ENCODE data around the gene GOLGA6B. TPM values are rescaled to one million over a fixed set of nuclear protein-coding genes. Genes with fewer than 3 reads are reported as not detected.
"Not testable (repeated sequence)": the region's sequence is repeated elsewhere in the genome, so short reads cannot be mapped to it uniquely, and the experiment has no call there.

GOLGA6B gene
- total and polyA plus RNA-seq, 4 experiments from 2014 or later = not detected

- H3K27me3 ChIP-seq (ENCODE audit: insufficient read depth, low read length); H3K4me1 Mint-ChIP-seq; H3K9me3 Mint-ChIP-seq; H3K9me3 ChIP-seq (ENCODE audit: control insufficient read depth in 1 of 2, low read length in 2 of 2); POLR2A ChIA-PET (ENCODE audit: partially characterized antibody); H3K4me1 ChIP-seq (ENCODE audit: insufficient read depth, low read length); CTCF ChIA-PET (ENCODE audit: partially characterized antibody); H3K36me3 ChIP-seq (ENCODE audit: insufficient read depth, low read length); H3K27ac Mint-ChIP-seq; H3K27ac ChIP-seq (ENCODE audit: low read depth, low read length); H3K4me3 Mint-ChIP-seq; H3K36me3 Mint-ChIP-seq; intact Hi-C loops (cut with micrococcal nuclease); H3K4me3 ChIP-seq (ENCODE audit: low read length in 2 of 2); H3K27me3 Mint-ChIP-seq; DNase-seq: not testable (repeated sequence)
Measured at GRCh38 chr15:72642271-72642670, 12.2 kb upstream of the GOLGA6B start.

- H3K27ac Mint-ChIP-seq; CTCF ChIA-PET (ENCODE audit: partially characterized antibody); H3K27me3 Mint-ChIP-seq; DNase-seq; H3K9me3 Mint-ChIP-seq; H3K4me1 ChIP-seq (ENCODE audit: insufficient read depth, low read length); H3K4me1 Mint-ChIP-seq; H3K36me3 ChIP-seq (ENCODE audit: insufficient read depth, low read length); intact Hi-C loops (cut with micrococcal nuclease); H3K36me3 Mint-ChIP-seq; POLR2A ChIA-PET (ENCODE audit: partially characterized antibody); H3K9me3 ChIP-seq (ENCODE audit: control insufficient read depth in 1 of 2, low read length in 2 of 2); H3K4me3 Mint-ChIP-seq; H3K4me3 ChIP-seq (ENCODE audit: low read length in 2 of 2); H3K27me3 ChIP-seq (ENCODE audit: insufficient read depth, low read length); H3K27ac ChIP-seq (ENCODE audit: low read depth, low read length): not testable (repeated sequence)
Measured at GRCh38 chr15:72648631-72649253, 5.8 kb upstream of the GOLGA6B start.

- H3K36me3 Mint-ChIP-seq; POLR2A ChIA-PET (ENCODE audit: partially characterized antibody); H3K27me3 Mint-ChIP-seq; intact Hi-C loops (cut with micrococcal nuclease); H3K4me1 ChIP-seq (ENCODE audit: insufficient read depth, low read length); DNase-seq; H3K27ac Mint-ChIP-seq; H3K36me3 ChIP-seq (ENCODE audit: insufficient read depth, low read length); H3K9me3 Mint-ChIP-seq; CTCF ChIA-PET (ENCODE audit: partially characterized antibody); H3K4me1 Mint-ChIP-seq; H3K4me3 ChIP-seq (ENCODE audit: low read length in 2 of 2); H3K4me3 Mint-ChIP-seq; H3K27ac ChIP-seq (ENCODE audit: low read depth, low read length); H3K27me3 ChIP-seq (ENCODE audit: insufficient read depth, low read length); H3K9me3 ChIP-seq (ENCODE audit: control insufficient read depth in 1 of 2, low read length in 2 of 2): not testable (repeated sequence)
Measured at GRCh38 chr15:72656014-72656413, 1.5 kb downstream of the GOLGA6B start.

GRCh38 chr15:72661081-72661480 lies 6.6 kb downstream of the GOLGA6B start:
- H3K4me1 Mint-ChIP-seq; H3K36me3 Mint-ChIP-seq; DNase-seq; CTCF ChIA-PET (ENCODE audit: partially characterized antibody); intact Hi-C loops (cut with micrococcal nuclease); H3K27me3 ChIP-seq (ENCODE audit: insufficient read depth, low read length); H3K4me1 ChIP-seq (ENCODE audit: insufficient read depth, low read length); POLR2A ChIA-PET (ENCODE audit: partially characterized antibody); H3K27me3 Mint-ChIP-seq; H3K27ac Mint-ChIP-seq; H3K9me3 ChIP-seq (ENCODE audit: control insufficient read depth in 1 of 2, low read length in 2 of 2); H3K27ac ChIP-seq (ENCODE audit: low read depth, low read length); H3K36me3 ChIP-seq (ENCODE audit: insufficient read depth, low read length); H3K9me3 Mint-ChIP-seq; H3K4me3 ChIP-seq (ENCODE audit: low read length in 2 of 2); H3K4me3 Mint-ChIP-seq: not testable (repeated sequence)

GRCh38 chr15:72663931-72664330 lies 9.4 kb downstream of the GOLGA6B start:
- H3K27me3 Mint-ChIP-seq; H3K27ac Mint-ChIP-seq; H3K27ac ChIP-seq (ENCODE audit: low read depth, low read length); H3K9me3 ChIP-seq (ENCODE audit: control insufficient read depth in 1 of 2, low read length in 2 of 2); H3K9me3 Mint-ChIP-seq; H3K36me3 Mint-ChIP-seq; DNase-seq; H3K4me3 ChIP-seq (ENCODE audit: low read length in 2 of 2); H3K36me3 ChIP-seq (ENCODE audit: insufficient read depth, low read length); H3K4me3 Mint-ChIP-seq; H3K4me1 ChIP-seq (ENCODE audit: insufficient read depth, low read length); H3K4me1 Mint-ChIP-seq; intact Hi-C loops (cut with micrococcal nuclease); H3K27me3 ChIP-seq (ENCODE audit: insufficient read depth, low read length); POLR2A ChIA-PET (ENCODE audit: partially characterized antibody); CTCF ChIA-PET (ENCODE audit: partially characterized antibody): not testable (repeated sequence)

- H3K27ac ChIP-seq (ENCODE audit: low read depth, low read length); H3K4me3 ChIP-seq (ENCODE audit: low read length in 2 of 2); H3K4me3 Mint-ChIP-seq; H3K27me3 Mint-ChIP-seq; H3K36me3 Mint-ChIP-seq; H3K4me1 ChIP-seq (ENCODE audit: insufficient read depth, low read length); H3K9me3 Mint-ChIP-seq; H3K27ac Mint-ChIP-seq; POLR2A ChIA-PET (ENCODE audit: partially characterized antibody); CTCF ChIA-PET (ENCODE audit: partially characterized antibody); DNase-seq; intact Hi-C loops (cut with micrococcal nuclease); H3K36me3 ChIP-seq (ENCODE audit: insufficient read depth, low read length); H3K9me3 ChIP-seq (ENCODE audit: control insufficient read depth in 1 of 2, low read length in 2 of 2); H3K27me3 ChIP-seq (ENCODE audit: insufficient read depth, low read length); H3K4me1 Mint-ChIP-seq: not testable (repeated sequence)
Measured at GRCh38 chr15:72665706-72666105, 11.2 kb downstream of the GOLGA6B start.

- H3K4me1 Mint-ChIP-seq; H3K4me1 ChIP-seq (ENCODE audit: insufficient read depth, low read length); H3K27ac Mint-ChIP-seq; CTCF ChIA-PET (ENCODE audit: partially characterized antibody); H3K9me3 ChIP-seq (ENCODE audit: control insufficient read depth in 1 of 2, low read length in 2 of 2); H3K9me3 Mint-ChIP-seq; H3K36me3 ChIP-seq (ENCODE audit: insufficient read depth, low read length); DNase-seq; POLR2A ChIA-PET (ENCODE audit: partially characterized antibody); H3K27ac ChIP-seq (ENCODE audit: low read depth, low read length); H3K36me3 Mint-ChIP-seq; H3K27me3 Mint-ChIP-seq; H3K4me3 ChIP-seq (ENCODE audit: low read length in 2 of 2); H3K27me3 ChIP-seq (ENCODE audit: insufficient read depth, low read length); H3K4me3 Mint-ChIP-seq: not testable (repeated sequence)
- intact Hi-C loops (cut with micrococcal nuclease) = loop anchor here (10.0 kb wide), 2 partner anchors 325 to 475 kb away; partner anchors contain the start of gene GRAMD2A
Measured at GRCh38 chr15:72669803-72670202, 15.3 kb downstream of the GOLGA6B start.

Data from CD4-positive, alpha-beta memory T cell (primary cell).